Measurements from ENCODE around the gene XRCC4. TPM values are rescaled to one million over a fixed set of nuclear protein-coding genes. Genes with fewer than 3 reads are reported as not detected.
"Not testable (repeated sequence)": the region's sequence is repeated elsewhere in the genome, so short reads cannot be mapped to it uniquely, and the experiment has no call there.

The XRCC4 gene
- polyA plus RNA-seq, 1 of the 3 experiments (the other 2 are of a cell fraction): 1.8 TPM

DNA sequence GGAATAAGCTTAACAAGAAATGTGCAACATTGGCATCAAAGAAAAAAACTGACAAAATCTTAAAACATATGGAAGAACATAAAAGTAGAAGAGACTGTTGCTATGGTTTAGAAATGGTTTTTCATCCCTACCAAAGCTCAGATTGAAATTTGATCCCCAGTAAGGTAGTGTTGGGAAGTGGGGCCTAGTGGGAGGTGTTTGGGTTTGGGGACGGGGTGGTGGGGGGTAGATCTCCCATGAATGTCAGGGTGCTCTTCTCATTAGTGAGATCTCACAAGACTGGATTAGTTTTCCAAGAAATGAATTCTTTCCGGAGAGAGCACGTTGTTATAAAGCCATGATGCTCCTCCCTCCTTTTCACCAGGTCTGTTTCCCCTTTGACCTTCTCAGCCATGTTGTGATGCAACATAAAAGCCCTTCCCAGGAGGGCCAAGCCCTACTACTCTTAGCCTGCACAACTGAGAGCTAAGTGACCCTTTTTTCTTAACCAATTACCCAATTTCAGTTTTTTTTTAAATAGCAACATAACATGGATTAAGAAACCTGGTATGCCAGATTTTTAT is 10.7 kb upstream of the XRCC4 start:
- no peak overlapping the region for H3K27ac ChIP-seq (ENCODE audit: low read depth in 2 of 2, low read length in 1 of 2)
- H3K9me2 ChIP-seq: no peaks in the 10 kb centered on the region
- peaks cover 26 to 43% of the 10 kb centered on the region in 2 experiments for H3K36me3 ChIP-seq (replicated peaks in 1 of 2; ENCODE audit: control insufficient read depth in 1 of 2, insufficient read depth in 2 of 2, low read length in 1 of 2)
- H3K79me2 ChIP-seq (ENCODE audit: insufficient read depth): peaks cover 100% of the 10 kb centered on the region
- no peaks in the 10 kb centered on the region for H3K9me3 ChIP-seq
- no peak overlapping the region for H3K4me2 ChIP-seq
- ChIA-PET POLR2A (no interaction called here), CTCF (no interaction called here)
- no peak for DNase-seq
- H3K9ac ChIP-seq: no peak overlapping the region
- H3K27me3 ChIP-seq (ENCODE audit: insufficient read depth): no peaks in the 10 kb centered on the region
- no peak overlapping the region for H3K4me3 ChIP-seq (ENCODE audit: low read depth in 2 of 2, low read length in 1 of 2)
- WGBS (ENCODE audit: low lambda C conversion rate): 93% methylated on average over 3 of the region's 3 CpGs
- H4K20me1 ChIP-seq (ENCODE audit: insufficient read depth): peaks cover 59% of the 10 kb centered on the region
- TF ChIP-seq TEAD4 (IDR thresholded peaks at IDR 0.05; ENCODE audit: borderline replicate concordance, insufficient read depth) (no peak), PBX3 (IDR thresholded peaks at IDR 0.05) (no peak), CHD2 (IDR thresholded peaks at IDR 0.05; ENCODE audit: low read length, partially characterized antibody) (no peak), SIN3A (IDR thresholded peaks at IDR 0.05; ENCODE audit: borderline replicate concordance, low read depth, low read length) (no peak), TAF1 (IDR thresholded peaks at IDR 0.05; ENCODE audit: borderline replicate concordance, low read depth, low read length) (no peak), RCOR1 (IDR thresholded peaks at IDR 0.05; ENCODE audit: low read length) (no peak), ELF1 (IDR thresholded peaks at IDR 0.05) (no peak), IRF3 (IDR thresholded peaks at IDR 0.05; ENCODE audit: low read depth, low read length) (no peak), RFX5 (IDR thresholded peaks at IDR 0.05; ENCODE audit: low read length) (no peak), MEF2A (IDR thresholded peaks at IDR 0.05; ENCODE audit: borderline replicate concordance, low read depth) (no peak)
- TF ChIP-seq, protein P1, sequence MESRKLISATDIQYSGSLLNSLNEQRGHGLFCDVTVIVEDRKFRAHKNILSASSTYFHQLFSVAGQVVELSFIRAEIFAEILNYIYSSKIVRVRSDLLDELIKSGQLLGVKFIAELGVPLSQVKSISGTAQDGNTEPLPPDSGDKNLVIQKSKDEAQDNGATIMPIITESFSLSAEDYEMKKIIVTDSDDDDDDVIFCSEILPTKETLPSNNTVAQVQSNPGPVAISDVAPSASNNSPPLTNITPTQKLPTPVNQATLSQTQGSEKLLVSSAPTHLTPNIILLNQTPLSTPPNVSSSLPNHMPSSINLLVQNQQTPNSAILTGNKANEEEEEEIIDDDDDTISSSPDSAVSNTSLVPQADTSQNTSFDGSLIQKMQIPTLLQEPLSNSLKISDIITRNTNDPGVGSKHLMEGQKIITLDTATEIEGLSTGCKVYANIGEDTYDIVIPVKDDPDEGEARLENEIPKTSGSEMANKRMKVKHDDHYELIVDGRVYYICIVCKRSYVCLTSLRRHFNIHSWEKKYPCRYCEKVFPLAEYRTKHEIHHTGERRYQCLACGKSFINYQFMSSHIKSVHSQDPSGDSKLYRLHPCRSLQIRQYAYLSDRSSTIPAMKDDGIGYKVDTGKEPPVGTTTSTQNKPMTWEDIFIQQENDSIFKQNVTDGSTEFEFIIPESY (IDR thresholded peaks at IDR 0.05; ENCODE audit: borderline replicate concordance, low read depth): no peak
- TF ChIP-seq, protein P2, sequence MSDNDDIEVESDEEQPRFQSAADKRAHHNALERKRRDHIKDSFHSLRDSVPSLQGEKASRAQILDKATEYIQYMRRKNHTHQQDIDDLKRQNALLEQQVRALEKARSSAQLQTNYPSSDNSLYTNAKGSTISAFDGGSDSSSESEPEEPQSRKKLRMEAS (IDR thresholded peaks at IDR 0.05; ENCODE audit: low read depth): no peak
- TF ChIP-seq, protein P3, sequence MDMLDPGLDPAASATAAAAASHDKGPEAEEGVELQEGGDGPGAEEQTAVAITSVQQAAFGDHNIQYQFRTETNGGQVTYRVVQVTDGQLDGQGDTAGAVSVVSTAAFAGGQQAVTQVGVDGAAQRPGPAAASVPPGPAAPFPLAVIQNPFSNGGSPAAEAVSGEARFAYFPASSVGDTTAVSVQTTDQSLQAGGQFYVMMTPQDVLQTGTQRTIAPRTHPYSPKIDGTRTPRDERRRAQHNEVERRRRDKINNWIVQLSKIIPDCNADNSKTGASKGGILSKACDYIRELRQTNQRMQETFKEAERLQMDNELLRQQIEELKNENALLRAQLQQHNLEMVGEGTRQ (IDR thresholded peaks at IDR 0.05; ENCODE audit: borderline replicate concordance, low read depth, low read length): no peak
- no peak overlapping the region for H2AFZ ChIP-seq (ENCODE audit: low read depth)
- peaks cover 31% of the 10 kb centered on the region for H3F3A ChIP-seq (replicated peaks; ENCODE audit: insufficient read depth)
- H3K4me1 ChIP-seq (ENCODE audit: control insufficient read depth in 1 of 2, insufficient read depth in 2 of 2, low read depth in 1 of 2, low read length in 1 of 2): peaks cover 0 to 5% of the 10 kb centered on the region in 2 experiments; a peak in 2 of 4 replicates

GRCh38 chr5:83067377-83067776 is 10.0 kb upstream of the XRCC4 start:
- H3K27me3 ChIP-seq (ENCODE audit: insufficient read depth); H3K9me3 ChIP-seq; CTCF ChIA-PET; H3K4me3 ChIP-seq (ENCODE audit: low read depth in 2 of 2, low read length in 1 of 2); POLR2A ChIA-PET; H2AFZ ChIP-seq (ENCODE audit: low read depth); H3K9me2 ChIP-seq; H3K4me1 ChIP-seq (ENCODE audit: control insufficient read depth in 1 of 2, insufficient read depth in 2 of 2, low read depth in 1 of 2, low read length in 1 of 2); DNase-seq; H3K9ac ChIP-seq; H3K27ac ChIP-seq (ENCODE audit: low read depth in 2 of 2, low read length in 1 of 2); H3K4me2 ChIP-seq: not testable (repeated sequence)
- peaks cover 25% of the 10 kb centered on the region for H3F3A ChIP-seq (replicated peaks; ENCODE audit: insufficient read depth)
- peaks cover 100% of the 10 kb centered on the region for H3K79me2 ChIP-seq (ENCODE audit: insufficient read depth)
- H4K20me1 ChIP-seq (ENCODE audit: insufficient read depth): peaks cover 62% of the 10 kb centered on the region
- peaks cover 21 to 38% of the 10 kb centered on the region in 2 experiments for H3K36me3 ChIP-seq (replicated peaks in 1 of 2; ENCODE audit: control insufficient read depth in 1 of 2, insufficient read depth in 2 of 2, low read length in 1 of 2)
- 95% methylated on average over 4 of the region's 4 CpGs for WGBS (ENCODE audit: low lambda C conversion rate)
